K562 (cell line): ENCODE results near the gene RPTOR. TPM values are rescaled to one million over a fixed set of nuclear protein-coding genes. Genes with fewer than 3 reads are reported as not detected.
A peak's percentile ranks its signal among the peaks of the same experiment; 100 is the strongest.

ENCODE experiments used
- BRD4 ChIP-seq: fragments of 200-600 bp; sonication (generic); IDR thresholded peaks from 2 replicates; pipeline ENCODE4 v1.6.1; 2017; ENCODE audit warnings: inconsistent platforms
- E2F8 ChIP-seq: fragments of 450-650 bp; IDR thresholded peaks from 2 replicates; pipeline ENCODE4 v1.7.1; 2018; ENCODE audit warnings: mild to moderate bottlenecking, low read depth; ENCODE audit not compliant: partially characterized antibody
- HEY1 ChIP-seq: fragments of 250-450 bp; sonication (Bioruptor Pico); IDR thresholded peaks from 2 replicates; pipeline ENCODE4 v1.5.0; 2020; ENCODE audit warnings: mild to moderate bottlenecking, moderate library complexity, borderline replicate concordance
- MIER1 ChIP-seq: fragments of 450-650 bp; IDR thresholded peaks from 2 replicates; pipeline ENCODE4 v1.6.1; 2016; ENCODE audit warnings: antibody characterized with exemption, mild to moderate bottlenecking, low read depth
- NELFE ChIP-seq: IDR thresholded peaks from 2 replicates; pipeline ENCODE4 v1.6.1; 2011; ENCODE audit warnings: mild to moderate bottlenecking; ENCODE audit not compliant: insufficient read depth, insufficient read length
- NFRKB ChIP-seq: fragments of 450-650 bp; IDR thresholded peaks from 2 replicates; pipeline ENCODE4 v1.6.1; 2016; ENCODE audit warnings: low read depth
- RUNX1 ChIP-seq: sonication (generic); IDR thresholded peaks from 2 replicates; pipeline ENCODE4 v1.6.1; 2016; ENCODE audit warnings: antibody characterized with exemption, low read depth
- SP2 ChIP-seq: IDR thresholded peaks from 2 replicates; pipeline ENCODE4 v1.6.1; 2011; ENCODE audit warnings: mild to moderate bottlenecking, low read depth, low read length, moderate library complexity; ENCODE audit not compliant: poor library complexity, severe bottlenecking; ENCODE audit errors: extremely low read depth
- SRSF1 ChIP-seq: fragments of 200-400 bp; formaldehyde crosslinking; IDR thresholded peaks from 2 replicates; pipeline ENCODE4 v1.6.1; 2017; ENCODE audit warnings: mild to moderate bottlenecking, low read depth, low read length, moderate library complexity
- ZBTB8A ChIP-seq: fragments of 450-650 bp; IDR thresholded peaks from 2 replicates; pipeline ENCODE4 v1.6.1; 2018; ENCODE audit warnings: mild to moderate bottlenecking, moderate library complexity; ENCODE audit not compliant: partially characterized antibody
- ZNF143 ChIP-seq: sonication (generic); formaldehyde crosslinking; IDR thresholded peaks from 2 replicates; pipeline ENCODE4 v1.9.0; 2022; ENCODE audit warnings: mild to moderate bottlenecking, missing genetic modification reagents
- ZNF239 ChIP-seq: fragments of 250-450 bp; sonication (Bioruptor Pico); IDR thresholded peaks from 2 replicates; pipeline ENCODE4 v1.4.0; 2020; ENCODE audit warnings: mild to moderate bottlenecking
- ZNF316 ChIP-seq: fragments of 450-650 bp; IDR thresholded peaks from 2 replicates; pipeline ENCODE4 v1.6.1; 2016
- ZNF512 ChIP-seq: IDR thresholded peaks from 2 replicates; pipeline ENCODE4 v1.6.1; 2016; ENCODE audit warnings: missing genetic modification characterization, missing compliant biosample characterization
- ZNF584 ChIP-seq: fragments of 200-800 bp; sonication (Bioruptor generic); IDR thresholded peaks from 2 replicates; pipeline ENCODE4 v1.6.1; 2016; ENCODE audit warnings: low read depth, mild to moderate bottlenecking, missing genetic modification characterization, missing compliant biosample characterization
- polyA plus RNA-seq, 8 experiments: library from polyadenylated mRNA; depleted of rRNA in 4 of 8; stranded (reverse) in 5 of 8; unstranded in 3 of 8; fragments of >200 nt; fragmentation: Nextera tagmentation in 2 of 8; fragmentation: Illumina TruSeq in 1 of 8; extraction: Ambion mirVana in 2 of 8; extraction: Trizol in 1 of 8; gene quantifications; 2 replicates each; pipeline versions ENCODE4 v1.2.1 to v1.2.3, GENCODE V29; 2011 to 2014; ENCODE audit warnings: inconsistent platforms in 1 of 8, missing spikeins in 1 of 8
- total RNA-seq, 7 experiments: library from RNA; depleted of rRNA in 6 of 7; stranded (reverse); fragments of >200 nt in 6 of 7; fragmentation: Illumina TruSeq in 2 of 7; extraction: Trizol in 2 of 7; gene quantifications; 2 replicates each; pipeline versions ENCODE4 v1.2.1 to v1.2.3, GENCODE V29; 2011 to 2021; ENCODE audit warnings: low replicate concordance in 1 of 7
- TF ChIP-seq, protein P1 (sequence below): fragments of 250-450 bp; sonication (Bioruptor Pico); IDR thresholded peaks from 2 replicates; pipeline ENCODE4 v1.4.0; 2020
- TF ChIP-seq, protein P2 (sequence below): sonication (generic); formaldehyde crosslinking; IDR thresholded peaks from 2 replicates; pipeline ENCODE4 v1.8.0; 2022; ENCODE audit warnings: mild to moderate bottlenecking, missing genetic modification reagents

The RPTOR gene
- total and polyA plus RNA-seq, 9 of the 15 experiments (the other 6 are each of a cell fraction or from before 2014, with no cell fraction given): 0.24 to 54.1 (median 10.2) TPM

GRCh38 chr17:80575057-80575875 lies 30.6 kb downstream of the RPTOR start (continued):
- TF ChIP-seq ZNF239 (CRISPR knock-in tag) (no peak), BRD4 (no peak), NELFE (no peak), E2F8 (no peak), ZBTB8A (no peak), NFRKB (no peak), HEY1 (no peak), RUNX1 (no peak), ZNF584 (CRISPR knock-in tag) (no peak), ZNF143 (CRISPR knock-in tag) (no peak), ZNF316 (no peak), ZNF512 (tag) (no peak), SP2 (peak; percentile 32), MIER1 (no peak), SRSF1 (no peak)
- TF ChIP-seq, protein P1, sequence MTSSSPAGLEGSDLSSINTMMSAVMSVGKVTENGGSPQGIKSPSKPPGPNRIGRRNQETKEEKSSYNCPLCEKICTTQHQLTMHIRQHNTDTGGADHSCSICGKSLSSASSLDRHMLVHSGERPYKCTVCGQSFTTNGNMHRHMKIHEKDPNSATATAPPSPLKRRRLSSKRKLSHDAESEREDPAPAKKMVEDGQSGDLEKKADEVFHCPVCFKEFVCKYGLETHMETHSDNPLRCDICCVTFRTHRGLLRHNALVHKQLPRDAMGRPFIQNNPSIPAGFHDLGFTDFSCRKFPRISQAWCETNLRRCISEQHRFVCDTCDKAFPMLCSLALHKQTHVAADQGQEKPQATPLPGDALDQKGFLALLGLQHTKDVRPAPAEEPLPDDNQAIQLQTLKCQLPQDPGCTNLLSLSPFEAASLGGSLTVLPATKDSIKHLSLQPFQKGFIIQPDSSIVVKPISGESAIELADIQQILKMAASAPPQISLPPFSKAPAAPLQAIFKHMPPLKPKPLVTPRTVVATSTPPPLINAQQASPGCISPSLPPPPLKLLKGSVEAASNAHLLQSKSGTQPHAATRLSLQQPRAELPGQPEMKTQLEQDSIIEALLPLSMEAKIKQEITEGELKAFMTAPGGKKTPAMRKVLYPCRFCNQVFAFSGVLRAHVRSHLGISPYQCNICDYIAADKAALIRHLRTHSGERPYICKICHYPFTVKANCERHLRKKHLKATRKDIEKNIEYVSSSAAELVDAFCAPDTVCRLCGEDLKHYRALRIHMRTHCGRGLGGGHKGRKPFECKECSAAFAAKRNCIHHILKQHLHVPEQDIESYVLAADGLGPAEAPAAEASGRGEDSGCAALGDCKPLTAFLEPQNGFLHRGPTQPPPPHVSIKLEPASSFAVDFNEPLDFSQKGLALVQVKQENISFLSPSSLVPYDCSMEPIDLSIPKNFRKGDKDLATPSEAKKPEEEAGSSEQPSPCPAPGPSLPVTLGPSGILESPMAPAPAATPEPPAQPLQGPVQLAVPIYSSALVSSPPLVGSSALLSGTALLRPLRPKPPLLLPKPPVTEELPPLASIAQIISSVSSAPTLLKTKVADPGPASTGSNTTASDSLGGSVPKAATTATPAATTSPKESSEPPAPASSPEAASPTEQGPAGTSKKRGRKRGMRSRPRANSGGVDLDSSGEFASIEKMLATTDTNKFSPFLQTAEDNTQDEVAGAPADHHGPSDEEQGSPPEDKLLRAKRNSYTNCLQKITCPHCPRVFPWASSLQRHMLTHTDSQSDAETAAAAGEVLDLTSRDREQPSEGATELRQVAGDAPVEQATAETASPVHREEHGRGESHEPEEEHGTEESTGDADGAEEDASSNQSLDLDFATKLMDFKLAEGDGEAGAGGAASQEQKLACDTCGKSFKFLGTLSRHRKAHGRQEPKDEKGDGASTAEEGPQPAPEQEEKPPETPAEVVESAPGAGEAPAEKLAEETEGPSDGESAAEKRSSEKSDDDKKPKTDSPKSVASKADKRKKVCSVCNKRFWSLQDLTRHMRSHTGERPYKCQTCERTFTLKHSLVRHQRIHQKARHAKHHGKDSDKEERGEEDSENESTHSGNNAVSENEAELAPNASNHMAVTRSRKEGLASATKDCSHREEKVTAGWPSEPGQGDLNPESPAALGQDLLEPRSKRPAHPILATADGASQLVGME: no peak
- TF ChIP-seq, protein P2, sequence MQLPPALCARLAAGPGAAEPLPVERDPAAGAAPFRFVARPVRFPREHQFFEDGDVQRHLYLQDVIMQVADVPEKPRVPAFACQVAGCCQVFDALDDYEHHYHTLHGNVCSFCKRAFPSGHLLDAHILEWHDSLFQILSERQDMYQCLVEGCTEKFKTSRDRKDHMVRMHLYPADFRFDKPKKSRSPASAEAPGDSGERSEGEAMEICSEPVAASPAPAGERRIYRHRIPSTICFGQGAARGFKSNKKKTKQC (CRISPR knock-in tag): peak; percentile 67; the same call in 1 of the 2 replicates
